Measurements from ENCODE around the gene FKBP2.

The FKBP2 gene

GRCh38 chr11:64275031-64275800 is 34.3 kb downstream of the FKBP2 start:
- TF ChIP-seq, protein P1, sequence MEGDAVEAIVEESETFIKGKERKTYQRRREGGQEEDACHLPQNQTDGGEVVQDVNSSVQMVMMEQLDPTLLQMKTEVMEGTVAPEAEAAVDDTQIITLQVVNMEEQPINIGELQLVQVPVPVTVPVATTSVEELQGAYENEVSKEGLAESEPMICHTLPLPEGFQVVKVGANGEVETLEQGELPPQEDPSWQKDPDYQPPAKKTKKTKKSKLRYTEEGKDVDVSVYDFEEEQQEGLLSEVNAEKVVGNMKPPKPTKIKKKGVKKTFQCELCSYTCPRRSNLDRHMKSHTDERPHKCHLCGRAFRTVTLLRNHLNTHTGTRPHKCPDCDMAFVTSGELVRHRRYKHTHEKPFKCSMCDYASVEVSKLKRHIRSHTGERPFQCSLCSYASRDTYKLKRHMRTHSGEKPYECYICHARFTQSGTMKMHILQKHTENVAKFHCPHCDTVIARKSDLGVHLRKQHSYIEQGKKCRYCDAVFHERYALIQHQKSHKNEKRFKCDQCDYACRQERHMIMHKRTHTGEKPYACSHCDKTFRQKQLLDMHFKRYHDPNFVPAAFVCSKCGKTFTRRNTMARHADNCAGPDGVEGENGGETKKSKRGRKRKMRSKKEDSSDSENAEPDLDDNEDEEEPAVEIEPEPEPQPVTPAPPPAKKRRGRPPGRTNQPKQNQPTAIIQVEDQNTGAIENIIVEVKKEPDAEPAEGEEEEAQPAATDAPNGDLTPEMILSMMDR (IDR thresholded peaks at IDR 0.05; ENCODE audit: low read depth, low read length), result no peak
- DNase-seq (ENCODE audit: extremely low read depth, low read depth), result no peak

DNA sequence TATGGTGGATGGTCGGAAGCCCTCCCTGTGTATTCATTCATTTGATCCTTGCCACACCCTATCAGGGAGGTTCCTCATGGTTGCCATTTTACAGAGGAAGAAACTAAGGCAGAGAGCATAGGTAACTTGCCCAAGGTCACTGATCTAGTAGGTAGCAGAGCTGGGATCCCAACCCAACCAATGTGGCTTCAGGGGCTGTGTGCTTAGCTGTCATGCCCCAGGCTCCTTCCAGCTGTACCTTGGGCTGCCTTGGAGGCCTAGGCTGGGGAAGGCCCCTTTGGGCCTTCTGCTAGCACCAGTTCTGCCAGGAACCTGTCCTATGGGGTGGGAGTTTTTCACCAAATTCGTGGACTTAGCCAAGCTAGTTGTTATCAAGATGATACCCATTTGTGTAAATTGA is 34.9 kb downstream of the FKBP2 start:
- DNase-seq (ENCODE audit: extremely low read depth, low read depth), result no peak

GRCh38 chr11:64276653-64277431 is 35.9 kb downstream of the FKBP2 start:
- no peak for DNase-seq (ENCODE audit: extremely low read depth, low read depth)
- TF ChIP-seq, protein P1 (IDR thresholded peaks at IDR 0.05; ENCODE audit: low read depth, low read length), result no peak

More for the DNA sequence above, 34.9 kb downstream of the FKBP2 start:
- TF ChIP-seq, protein P1 (IDR thresholded peaks at IDR 0.05; ENCODE audit: low read depth, low read length), result no peak

DNA sequence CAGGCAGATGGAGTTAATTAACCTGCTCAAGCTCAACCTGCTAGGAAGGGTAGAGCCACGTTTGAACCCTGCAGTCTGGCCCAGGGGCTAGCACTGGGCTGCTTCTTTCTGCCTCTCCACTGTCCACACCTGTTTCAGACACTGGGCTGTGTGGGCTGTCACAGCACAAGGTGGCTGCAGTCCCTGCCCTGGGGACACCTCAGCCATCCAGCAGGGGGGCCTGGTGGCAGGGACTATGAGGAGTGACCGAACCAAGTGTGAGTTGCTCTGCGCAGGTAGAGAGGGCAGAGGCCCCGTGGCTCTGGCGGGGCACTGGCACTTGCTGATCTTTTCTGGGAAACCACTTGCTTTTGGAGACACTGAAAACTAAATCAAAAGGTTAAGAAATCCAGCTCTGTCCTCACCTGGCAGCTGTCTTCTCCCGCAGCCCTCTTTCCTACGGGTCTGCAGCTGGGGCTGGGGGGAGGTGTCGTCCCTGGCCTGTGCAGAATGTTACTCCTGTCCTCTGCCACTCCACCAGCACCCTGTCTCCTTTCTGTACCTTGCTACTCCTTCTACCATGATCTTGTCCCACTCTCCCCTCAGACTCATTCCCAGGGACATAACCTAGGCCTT is 37.8 kb downstream of the FKBP2 start:
- DNase-seq (ENCODE audit: extremely low read depth, low read depth), result no peak
- TF ChIP-seq, protein P1 (IDR thresholded peaks at IDR 0.05; ENCODE audit: low read depth, low read length), result no peak

DNA sequence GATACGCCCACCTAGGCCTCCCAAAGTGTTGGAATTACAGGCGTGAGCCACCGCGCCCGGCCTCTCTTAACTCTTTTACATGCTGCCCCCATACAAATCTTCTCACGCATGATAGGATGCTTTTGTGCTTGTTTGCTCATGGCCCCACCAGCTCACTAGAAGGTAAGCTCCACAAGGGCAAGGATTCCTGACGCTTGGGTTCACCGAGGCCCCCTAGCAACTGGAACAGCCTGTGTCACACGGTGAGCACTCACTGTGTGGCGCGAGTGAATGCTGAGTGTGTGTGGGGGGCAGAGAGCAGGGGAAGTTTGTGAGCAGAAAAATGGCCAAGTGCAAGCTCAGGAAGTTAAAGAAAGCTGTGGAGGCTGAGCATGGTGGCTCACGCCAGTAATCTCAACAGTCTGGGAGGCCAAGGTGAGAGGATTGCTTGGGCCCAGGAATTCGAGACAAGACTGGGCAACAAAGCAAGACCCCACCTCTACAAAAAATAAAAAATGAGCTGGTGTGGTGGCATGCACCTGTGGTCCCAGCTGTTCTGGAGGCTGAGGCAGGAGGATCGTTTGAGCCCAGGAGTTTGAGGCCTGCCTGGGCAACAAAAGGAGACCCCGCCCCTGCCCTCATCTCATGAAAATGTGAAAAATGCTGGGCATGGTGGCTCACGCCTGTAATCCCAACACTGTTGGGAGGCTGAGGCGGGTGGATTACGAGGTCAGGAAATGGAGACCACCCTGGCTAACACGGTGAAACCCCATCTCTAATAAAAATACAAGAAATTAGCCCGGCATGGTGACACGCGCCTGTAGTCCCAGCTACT is 41.3 kb downstream of the FKBP2 start:
- no peak for DNase-seq (ENCODE audit: extremely low read depth, low read depth)
- TF ChIP-seq, protein P1 (IDR thresholded peaks at IDR 0.05; ENCODE audit: low read depth, low read length), result no peak

DNA sequence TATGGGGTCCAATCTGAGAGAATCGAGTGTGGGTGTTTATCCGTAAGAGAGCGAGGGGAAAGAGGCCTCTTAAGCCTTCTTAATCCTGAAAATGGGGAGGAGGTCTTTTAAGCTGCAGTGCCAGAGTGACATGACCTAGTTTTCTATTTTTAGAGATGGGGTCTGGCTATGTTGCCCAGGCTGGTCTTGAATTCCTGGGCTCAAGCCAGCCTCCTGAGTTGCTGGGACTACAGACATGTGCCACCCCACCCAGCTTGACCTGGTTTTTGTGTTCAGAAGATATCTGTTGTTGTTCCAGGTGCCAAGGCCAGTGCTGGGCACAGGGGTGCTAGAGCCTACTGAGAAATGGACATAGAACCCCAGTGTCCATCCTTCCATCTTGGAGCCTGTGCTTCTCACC is 42.2 kb downstream of the FKBP2 start:
- no peak for DNase-seq (ENCODE audit: extremely low read depth, low read depth)
- TF ChIP-seq, protein P1 (IDR thresholded peaks at IDR 0.05; ENCODE audit: low read depth, low read length), result no peak

All from AG09319 (cell line).